Mammary epithelial cell (primary cell): ENCODE measurements around the gene SCCPDH.
"Not testable (repeated sequence)": the region's sequence is repeated elsewhere in the genome, so short reads cannot be mapped to it uniquely, and the experiment has no call there.

Source experiments
- CTCF ChIP-seq, 2 donors: IDR thresholded peaks in 1 of 2; conservative IDR thresholded peaks in 1 of 2; 2 replicates each; pipeline ENCODE4 v1.5.1; 2011 to 2012; ENCODE audit warnings: inconsistent platforms in 2 of 2, low read length in 2 of 2, mild to moderate bottlenecking in 2 of 2, control low read depth in 1 of 2, low read depth in 1 of 2; ENCODE audit not compliant: insufficient read depth in 1 of 2; ENCODE audit errors: extremely low read depth in 1 of 2
- EZH2 ChIP-seq: IDR thresholded peaks from 2 replicates; pipeline ENCODE4 v1.6.1; 2012; ENCODE audit warnings: low read length, inconsistent platforms, borderline replicate concordance

- not testable (repeated sequence) for TF ChIP-seq CTCF (conservative IDR thresholded peaks at IDR 0.05 in 1 of 2, IDR thresholded peaks at IDR 0.05 in 1 of 2; ENCODE audit: extremely low read depth in 1 of 2, insufficient read depth in 1 of 2, low read depth in 1 of 2, low read length in 2 of 2); EZH2
Observed at GRCh38 chr1:246731873-246732272, 7.7 kb downstream of the SCCPDH start.
